SIG-M5 treated with dmso at 0.1 percent for 504 hours (cell line): ENCODE data around the gene UNC45A.

Experiments used
- DNase-seq: peaks from one replicate; lab custom pipeline; 2025; ENCODE audit not compliant: unreplicated experiment; lab: John Stamatoyannopoulos, UW

Gene UNC45A, protein sequence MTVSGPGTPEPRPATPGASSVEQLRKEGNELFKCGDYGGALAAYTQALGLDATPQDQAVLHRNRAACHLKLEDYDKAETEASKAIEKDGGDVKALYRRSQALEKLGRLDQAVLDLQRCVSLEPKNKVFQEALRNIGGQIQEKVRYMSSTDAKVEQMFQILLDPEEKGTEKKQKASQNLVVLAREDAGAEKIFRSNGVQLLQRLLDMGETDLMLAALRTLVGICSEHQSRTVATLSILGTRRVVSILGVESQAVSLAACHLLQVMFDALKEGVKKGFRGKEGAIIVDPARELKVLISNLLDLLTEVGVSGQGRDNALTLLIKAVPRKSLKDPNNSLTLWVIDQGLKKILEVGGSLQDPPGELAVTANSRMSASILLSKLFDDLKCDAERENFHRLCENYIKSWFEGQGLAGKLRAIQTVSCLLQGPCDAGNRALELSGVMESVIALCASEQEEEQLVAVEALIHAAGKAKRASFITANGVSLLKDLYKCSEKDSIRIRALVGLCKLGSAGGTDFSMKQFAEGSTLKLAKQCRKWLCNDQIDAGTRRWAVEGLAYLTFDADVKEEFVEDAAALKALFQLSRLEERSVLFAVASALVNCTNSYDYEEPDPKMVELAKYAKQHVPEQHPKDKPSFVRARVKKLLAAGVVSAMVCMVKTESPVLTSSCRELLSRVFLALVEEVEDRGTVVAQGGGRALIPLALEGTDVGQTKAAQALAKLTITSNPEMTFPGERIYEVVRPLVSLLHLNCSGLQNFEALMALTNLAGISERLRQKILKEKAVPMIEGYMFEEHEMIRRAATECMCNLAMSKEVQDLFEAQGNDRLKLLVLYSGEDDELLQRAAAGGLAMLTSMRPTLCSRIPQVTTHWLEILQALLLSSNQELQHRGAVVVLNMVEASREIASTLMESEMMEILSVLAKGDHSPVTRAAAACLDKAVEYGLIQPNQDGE

DNA sequence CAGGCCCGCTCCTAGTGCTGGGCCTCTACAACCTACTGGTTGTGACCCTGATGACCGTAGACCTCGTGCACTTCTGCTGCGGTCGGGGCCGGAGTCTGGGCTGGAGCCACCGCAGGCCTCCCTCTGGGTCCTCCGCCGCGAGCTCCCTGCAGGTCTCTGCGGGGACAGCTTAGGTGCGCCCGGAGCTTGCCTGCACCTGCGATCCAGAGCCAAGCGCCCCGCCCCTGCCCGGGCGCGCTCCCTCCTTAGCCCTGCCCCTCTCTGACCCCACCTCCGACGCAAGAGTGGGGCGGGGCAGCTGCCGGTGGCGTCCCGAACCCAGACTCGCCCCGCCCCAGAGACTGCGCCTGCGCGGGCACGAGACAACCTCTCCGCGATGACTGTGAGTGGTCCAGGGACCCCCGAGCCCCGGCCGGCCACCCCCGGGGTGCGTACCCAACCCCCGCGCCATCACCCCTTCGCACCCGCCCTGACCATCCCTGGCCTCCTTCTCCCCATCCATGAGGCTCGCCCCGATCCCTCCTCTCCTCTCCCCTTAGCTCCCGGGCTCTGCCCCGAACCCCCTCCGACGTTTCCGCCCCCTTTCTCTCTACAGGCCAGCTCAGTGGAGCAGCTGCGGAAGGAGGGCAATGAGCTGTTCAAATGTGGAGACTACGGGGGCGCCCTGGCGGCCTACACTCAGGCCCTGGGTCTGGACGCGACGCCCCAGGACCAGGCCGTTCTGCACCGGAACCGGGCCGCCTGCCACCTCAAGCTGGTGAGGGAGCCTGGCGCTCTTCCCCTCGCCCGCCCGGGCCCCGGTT, at the start of gene UNC45A:
Gene UNC45A, plus strand, starts transcription at position 337 of the 803 bp plus-strand sequence. Its CDS starts 40 bp downstream, at position 377.
- DNase-seq, result peak; percentile 84

DNA sequence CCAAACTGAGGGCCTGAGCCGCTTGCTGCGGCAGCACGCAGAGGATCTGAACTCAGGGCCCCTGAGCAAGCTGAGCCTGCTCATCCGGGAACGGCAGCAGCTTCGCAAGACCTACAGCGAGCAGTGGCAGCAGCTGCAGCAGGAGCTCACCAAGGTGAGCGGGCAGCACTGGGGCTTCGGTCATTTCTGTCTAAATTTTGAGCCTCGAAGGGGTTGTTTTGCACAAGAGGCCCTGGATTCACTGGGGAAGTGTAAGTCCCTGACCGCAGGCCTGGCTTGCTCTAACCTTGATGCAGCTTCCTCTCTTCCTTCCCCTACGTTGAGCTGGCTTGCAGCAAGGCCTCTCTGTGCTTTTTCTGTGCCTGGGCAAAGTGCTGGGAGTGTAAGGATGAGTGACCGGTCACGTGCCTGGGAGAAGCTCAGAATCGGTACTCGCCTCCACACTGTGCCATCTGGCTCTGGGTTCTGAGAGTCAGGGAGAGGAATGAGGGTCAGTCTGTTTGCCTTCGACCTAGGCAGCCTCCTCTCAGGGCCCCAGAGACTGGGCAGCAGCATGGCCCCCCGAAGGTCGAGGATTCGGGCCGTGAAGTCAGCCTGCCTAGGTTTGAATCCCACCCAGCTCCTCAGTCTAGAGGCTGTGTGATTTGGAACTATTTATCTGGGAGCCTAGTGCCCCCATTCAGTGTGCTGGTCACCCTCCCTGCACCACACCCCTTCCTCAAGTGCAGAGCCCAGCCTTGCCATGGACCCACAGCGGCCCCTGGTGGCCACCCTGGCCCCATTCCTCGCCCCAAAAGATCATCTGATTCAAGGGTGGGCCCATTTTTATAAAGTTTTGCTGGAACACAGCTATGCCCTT, 49.4 kb upstream of the UNC45A start:
- peak; percentile 84 for DNase-seq

DNA sequence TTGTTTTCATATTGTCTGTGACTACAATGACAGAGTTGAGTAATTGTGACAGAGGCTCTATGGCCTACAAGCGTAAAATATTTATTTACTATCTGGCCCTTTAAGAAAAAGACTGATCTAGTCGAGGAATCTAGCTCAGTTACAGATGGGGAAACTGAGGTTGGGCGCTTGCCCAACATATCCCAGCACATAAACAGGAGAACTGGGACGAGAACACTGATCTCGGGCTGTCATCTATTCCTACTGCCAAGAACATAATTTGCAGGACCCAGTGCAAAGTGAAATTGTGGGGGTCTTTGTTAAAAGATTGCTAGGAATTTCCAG, 48.8 kb upstream of the UNC45A start:
- no peak for DNase-seq

DNA sequence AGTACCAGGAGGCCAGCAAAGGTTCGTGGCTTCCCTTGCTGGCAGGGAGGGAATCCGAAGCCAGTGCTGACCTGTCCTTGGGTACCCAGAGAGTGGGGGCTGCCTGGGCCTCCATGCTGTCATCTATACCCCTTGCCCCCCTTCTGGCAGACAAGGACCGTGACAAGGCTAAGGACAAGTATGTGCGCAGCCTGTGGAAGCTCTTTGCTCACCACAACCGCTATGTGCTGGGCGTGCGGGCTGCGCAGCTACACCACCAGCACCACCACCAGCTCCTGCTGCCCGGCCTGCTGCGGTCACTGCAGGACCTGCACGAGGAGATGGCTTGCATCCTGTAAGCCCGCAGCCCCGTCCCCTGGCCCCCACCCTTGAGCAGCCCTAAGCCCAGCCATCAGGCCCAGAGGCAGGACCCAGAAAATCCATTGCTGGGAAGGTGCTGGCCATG, 48.0 kb upstream of the UNC45A start:
- DNase-seq, result no peak

DNA sequence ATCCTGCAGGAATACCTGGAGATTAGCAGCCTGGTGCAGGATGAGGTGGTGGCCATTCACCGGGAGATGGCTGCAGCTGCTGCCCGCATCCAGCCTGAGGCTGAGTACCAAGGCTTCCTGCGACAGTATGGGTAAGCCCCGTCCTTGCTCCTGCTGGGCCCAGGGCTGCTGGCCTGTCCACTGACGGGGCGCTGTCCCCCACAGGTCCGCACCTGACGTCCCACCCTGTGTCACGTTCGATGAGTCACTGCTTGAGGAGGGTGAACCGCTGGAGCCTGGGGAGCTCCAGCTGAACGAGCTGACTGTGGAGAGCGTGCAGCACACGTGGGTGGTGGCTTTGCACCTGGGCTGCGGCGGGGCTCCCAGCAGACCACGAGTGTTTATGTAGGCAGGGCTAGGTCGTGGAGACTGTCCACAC, 45.8 kb upstream of the UNC45A start:
- no peak for DNase-seq

DNA sequence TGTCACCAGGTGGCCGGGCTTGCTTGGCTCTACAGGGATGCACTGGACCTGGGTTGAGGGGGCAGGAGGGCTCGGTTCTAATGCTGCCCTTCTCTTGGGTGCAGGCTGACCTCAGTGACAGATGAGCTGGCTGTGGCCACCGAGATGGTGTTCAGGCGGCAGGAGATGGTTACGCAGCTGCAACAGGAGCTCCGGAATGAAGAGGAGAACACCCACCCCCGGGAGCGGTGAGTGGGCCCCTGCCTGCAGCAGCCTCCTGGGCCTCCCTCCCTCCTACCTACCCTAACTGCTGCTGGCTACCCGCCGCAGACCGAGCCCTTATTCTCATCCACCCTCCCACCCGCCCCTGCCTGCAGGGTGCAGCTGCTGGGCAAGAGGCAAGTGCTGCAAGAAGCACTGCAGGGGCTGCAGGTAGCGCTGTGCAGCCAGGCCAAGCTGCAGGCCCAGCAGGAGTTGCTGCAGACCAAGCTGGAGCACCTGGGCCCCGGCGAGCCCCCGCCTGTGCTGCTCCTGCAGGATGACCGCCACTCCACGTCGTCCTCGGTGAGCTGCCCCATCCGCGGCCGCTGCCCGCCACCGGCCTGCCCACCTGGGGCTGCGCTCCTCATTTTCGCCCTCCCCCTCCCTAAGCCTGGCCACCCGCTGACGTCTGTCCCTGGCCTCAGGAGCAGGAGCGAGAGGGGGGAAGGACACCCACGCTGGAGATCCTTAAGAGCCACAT, 45.2 kb upstream of the UNC45A start:
- DNase-seq, result no peak

DNA sequence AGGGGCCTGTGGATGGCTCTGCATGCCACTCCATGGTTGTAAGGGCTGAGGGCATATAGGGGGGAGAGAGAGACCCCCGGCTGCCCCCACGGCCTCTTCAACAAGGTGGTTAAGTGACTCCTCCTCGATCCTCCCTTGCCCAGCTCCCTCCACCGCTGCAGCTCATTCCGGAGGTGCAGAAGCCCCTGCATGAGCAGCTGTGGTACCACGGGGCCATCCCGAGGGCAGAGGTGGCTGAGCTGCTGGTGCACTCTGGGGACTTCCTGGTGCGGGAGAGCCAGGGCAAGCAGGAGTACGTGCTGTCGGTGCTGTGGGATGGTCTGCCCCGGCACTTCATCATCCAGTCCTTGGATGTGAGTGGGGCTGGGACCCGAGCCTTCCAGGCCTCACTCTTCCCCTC, 44.2 kb upstream of the UNC45A start:
- no peak for DNase-seq

DNA sequence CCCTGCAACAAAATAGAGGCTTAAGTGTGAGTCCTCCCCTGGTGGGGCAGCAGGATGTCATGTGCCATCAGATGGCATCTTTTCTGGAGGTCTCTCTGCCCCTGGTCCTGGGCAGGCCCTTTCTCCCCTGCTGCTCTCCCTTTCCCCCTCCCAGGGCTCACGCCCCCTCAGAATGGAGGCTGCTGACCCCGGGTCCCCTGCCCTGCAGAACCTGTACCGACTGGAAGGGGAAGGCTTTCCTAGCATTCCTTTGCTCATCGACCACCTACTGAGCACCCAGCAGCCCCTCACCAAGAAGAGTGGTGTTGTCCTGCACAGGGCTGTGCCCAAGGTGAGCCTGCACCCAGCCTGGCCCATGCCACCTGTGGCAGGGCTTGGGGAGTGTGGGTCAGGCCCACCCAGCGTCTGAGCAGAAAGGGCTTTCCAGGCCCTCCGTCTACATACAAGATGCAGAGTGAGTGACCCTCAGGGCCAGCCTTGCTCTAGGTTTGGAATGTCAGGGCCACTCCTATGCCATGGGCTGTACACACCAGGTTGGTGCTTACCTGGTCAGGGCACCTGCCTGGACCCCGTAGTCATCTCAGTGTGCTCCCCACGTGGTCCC, 43.6 kb upstream of the UNC45A start:
- no peak for DNase-seq

DNA sequence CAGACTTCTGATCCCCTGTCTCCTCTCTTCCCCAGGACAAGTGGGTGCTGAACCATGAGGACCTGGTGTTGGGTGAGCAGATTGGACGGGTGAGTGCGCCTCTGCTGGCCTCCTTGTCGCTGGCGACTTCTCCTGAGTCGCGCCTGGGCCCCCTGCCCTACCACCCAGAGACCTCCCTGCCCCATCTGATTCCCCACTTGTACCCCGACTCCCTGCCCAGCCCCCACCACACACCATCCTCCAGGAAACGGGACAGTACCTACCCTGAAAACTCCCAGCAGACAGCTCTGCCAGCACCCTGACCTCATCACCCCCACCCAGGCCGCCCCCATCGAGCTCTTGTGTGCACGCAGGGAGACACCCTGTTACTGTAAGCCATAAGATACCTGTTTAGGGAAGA, 43.1 kb upstream of the UNC45A start:
- DNase-seq, result no peak

DNA sequence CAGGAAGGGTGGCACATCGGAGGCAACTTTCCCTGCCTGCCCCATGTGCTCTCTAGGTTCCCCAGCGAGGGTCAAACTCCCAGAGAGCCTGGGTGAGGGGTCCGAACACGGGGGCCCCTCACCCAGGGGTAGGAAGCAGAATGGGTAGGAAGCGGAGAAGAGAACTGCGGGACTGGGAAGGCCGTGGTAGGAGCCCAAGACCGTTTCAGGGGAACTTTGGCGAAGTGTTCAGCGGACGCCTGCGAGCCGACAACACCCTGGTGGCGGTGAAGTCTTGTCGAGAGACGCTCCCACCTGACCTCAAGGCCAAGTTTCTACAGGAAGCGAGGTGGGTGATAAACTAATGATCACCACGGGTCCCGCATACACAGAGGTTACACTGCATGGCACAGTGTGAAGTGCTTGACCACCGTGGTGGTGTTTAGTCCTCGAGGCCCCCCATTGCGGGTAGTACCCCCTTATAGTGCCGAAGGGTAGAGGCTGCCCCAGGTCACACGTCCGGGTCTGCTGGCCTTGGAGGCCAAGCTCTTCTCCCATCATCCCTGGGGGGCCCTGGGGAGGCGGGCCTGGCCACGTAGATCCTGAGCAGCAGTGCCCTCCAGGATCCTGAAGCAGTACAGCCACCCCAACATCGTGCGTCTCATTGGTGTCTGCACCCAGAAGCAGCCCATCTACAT, 42.4 kb upstream of the UNC45A start:
- DNase-seq, result no peak

DNA sequence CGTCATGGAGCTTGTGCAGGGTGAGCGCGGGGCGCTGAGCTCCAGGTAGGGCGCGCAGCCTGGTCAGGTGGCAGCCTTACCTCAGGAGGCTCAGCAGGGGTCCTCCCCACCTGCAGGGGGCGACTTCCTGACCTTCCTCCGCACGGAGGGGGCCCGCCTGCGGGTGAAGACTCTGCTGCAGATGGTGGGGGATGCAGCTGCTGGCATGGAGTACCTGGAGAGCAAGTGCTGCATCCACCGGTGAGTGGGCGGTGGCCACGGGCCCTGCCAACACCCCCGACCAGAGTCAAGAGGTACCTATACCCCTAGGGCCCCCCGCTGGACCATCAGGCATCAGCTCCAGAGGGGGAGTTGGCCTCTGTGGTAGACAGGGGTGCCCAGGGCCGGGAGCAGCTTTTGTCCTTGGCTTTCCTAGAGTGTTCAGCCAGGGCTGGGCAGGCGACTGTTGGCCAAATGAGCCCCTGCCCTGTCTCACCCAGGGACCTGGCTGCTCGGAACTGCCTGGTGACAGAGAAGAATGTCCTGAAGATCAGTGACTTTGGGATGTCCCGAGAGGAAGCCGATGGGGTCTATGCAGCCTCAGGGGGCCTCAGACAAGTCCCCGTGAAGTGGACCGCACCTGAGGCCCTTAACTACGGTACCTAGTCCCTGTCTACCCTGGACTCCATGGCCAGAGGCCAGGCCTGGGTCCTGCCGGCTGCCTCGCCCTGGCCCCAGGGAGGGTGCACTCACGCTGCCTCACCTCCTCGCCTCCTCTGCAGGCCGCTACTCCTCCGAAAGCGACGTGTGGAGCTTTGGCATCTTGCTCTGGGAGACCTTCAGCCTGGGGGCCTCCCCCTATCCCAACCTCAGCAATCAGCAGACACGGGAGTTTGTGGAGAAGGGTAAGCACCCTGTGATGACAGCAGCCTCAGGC, 41.7 kb upstream of the UNC45A start:
- DNase-seq, result no peak

DNA sequence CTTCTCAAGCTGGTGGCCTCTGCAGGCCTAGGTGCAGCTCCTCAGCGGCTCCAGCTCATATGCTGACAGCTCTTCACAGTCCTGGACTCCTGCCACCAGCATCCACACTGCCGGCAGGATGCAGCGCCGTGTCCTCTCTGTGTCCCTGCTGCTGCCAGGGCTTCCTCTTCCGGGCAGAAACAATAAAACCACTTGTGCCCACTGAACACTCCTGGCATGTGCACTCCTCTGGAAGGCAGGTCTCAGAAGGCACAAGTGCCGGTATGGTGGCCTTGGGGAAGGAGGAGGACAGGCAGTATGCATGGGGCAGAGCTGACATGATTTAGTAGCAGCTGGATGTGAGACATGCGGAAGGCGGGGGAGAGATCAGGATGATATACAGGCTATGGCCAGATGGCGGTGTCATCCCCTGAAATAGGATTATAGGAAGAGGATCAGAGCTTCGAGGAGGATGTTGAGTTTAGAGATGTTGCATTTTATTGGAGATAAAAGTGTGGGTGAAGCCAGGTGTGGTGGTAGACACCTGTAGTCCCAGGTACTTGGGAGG, 39.4 kb upstream of the UNC45A start:
- DNase-seq, result peak; percentile 18

DNA sequence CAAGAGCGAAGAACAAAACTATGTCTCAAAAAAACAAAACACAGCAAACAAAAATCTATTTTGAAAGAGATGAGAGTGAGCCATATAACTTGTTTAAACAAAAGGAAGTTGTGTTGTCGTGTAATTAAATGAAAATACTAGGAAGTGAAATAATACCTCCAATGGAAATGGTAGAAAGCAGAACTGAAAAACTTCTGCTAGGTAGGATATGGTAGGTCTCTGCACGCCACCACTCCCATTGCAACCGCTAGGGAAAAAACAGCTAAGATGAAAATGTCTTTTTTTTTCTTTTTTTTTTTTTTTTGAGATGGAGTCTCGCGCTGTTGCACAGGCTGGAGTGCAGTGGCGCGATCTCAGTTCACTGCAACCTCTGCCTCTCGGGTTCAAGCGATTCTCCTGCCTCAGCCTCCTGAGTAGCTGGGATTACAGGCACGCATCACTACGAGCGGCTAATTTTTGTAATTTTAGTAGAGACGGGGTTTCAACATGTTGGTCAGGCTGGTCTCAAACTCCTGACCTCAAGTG, 37.9 kb upstream of the UNC45A start:
- peak; percentile 86 for DNase-seq

DNA sequence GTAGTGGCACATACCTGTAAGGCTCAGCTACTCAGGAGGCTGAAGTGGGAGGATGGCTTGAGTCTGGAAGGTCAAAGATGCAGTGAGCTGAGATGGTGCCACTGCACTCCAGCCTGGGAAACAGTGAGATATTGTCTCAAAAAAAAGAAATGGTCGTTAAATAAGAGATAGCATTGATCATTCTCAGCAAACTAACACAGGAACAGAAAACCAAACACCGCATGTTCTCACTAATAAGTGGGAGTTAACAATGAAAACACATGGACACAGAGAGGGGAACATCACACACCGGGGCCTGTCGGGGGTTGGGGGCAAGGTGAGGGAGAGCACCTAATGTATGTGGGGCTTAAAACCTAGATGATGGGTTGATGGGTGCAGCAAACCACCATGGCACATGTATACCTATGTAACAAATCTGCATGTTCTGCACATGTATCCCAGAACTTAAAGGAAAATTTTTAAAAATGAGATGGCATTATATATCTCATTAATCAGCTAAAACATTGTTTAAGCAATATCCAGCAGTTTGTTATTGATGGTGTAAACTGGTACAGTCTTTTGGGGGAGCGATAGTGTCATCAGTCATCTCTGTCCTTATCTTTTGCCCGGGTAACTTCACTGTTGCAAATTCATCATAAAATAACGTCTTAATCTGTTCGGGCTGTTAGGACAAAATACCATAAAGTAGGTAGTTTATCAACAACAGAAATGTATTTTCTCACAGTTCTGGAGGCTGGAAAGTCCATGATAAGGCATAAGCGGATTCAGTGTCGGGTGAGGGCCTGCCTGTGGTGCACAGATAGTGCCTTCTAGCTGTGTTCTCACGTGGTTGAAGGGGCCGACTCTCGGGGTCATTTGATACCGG, 33.7 kb upstream of the UNC45A start:
- DNase-seq, result no peak

DNA sequence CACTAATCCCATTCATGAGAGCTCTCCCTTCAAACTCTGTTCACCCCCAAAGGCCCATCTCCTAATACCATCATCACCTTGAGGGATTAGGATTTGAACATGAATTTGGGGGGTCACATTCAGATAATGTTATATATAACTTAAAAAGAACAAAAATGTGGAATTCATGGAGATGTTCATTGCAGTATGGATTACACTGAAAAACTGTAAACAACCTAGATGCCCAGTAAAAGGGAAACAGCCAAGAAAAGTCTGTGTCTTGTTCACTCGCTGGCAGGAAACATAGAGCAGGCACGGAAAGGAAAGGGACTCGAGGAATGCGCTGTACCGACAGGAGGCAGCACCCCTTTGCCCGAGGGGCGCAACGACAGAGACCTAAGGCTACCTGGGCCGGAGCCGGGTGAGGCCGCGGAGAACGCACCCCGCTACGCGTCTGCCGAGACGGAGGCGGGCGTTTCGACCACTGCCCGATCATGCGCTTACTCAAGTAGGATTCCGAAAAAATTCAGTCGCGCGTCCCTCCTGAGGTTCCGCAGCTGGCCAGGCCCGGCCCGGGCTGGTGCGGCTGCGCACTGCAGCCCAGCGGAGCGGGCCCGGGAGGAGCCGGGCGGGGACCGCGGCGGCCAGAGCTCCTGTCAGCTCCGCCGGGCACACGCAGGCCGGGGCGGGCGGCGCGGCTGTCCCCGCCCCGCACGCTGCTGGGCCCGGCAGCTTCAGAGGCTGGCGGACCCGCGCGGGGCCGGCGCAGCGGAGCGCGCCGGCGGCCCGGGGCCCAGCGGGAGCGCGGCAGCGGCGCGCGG, 32.8 kb upstream of the UNC45A start:
- peak; percentile 84 for DNase-seq
